ENCODE results near the gene HOXA11.

Gene HOXA11

GRCh38 chr7:27145165-27145913, 39.7 kb downstream of the HOXA11 start:
- Histone ChIP-seq H3K27ac (ENCODE audit: low read depth, low read length) (no peak overlapping the region), H3K4me1 (ENCODE audit: control insufficient read depth, insufficient read depth, low read length) (peaks cover 19% of the 10 kb centered on the region; the same call in 1 of the 2 replicates), H3K9ac (ENCODE audit: low read length) (peak overlapping the region; percentile 32), H3K27me3 (ENCODE audit: control insufficient read depth, insufficient read depth, low read length) (peaks cover 100% of the 10 kb centered on the region), H3K36me3 (ENCODE audit: control insufficient read depth, insufficient read depth, low read length) (no peaks in the 10 kb centered on the region), H3K9me3 (ENCODE audit: control insufficient read depth, insufficient read depth, low read depth, low read length) (no peaks in the 10 kb centered on the region), H3K4me3 (ENCODE audit: low read depth, low read length) (no peak overlapping the region)

GRCh38 chr7:27144781-27145164, 40.3 kb downstream of the HOXA11 start:
- Histone ChIP-seq H3K4me3 (ENCODE audit: low read depth, low read length) (peak overlapping the region; percentile 32; the same call in 1 of the 2 replicates), H3K27ac (ENCODE audit: low read depth, low read length) (no peak overlapping the region), H3K27me3 (ENCODE audit: control insufficient read depth, insufficient read depth, low read length) (peaks cover 100% of the 10 kb centered on the region), H3K9ac (ENCODE audit: low read length) (peak overlapping the region; percentile 32), H3K36me3 (ENCODE audit: control insufficient read depth, insufficient read depth, low read length) (no peaks in the 10 kb centered on the region), H3K9me3 (ENCODE audit: control insufficient read depth, insufficient read depth, low read depth, low read length) (no peaks in the 10 kb centered on the region), H3K4me1 (ENCODE audit: control insufficient read depth, insufficient read depth, low read length) (peaks cover 22% of the 10 kb centered on the region; the same call in 1 of the 2 replicates)

GRCh38 chr7:27143950-27144780, 40.9 kb downstream of the HOXA11 start:
- no peak overlapping the region for H3K27ac ChIP-seq (ENCODE audit: low read depth, low read length)
- peaks cover 24% of the 10 kb centered on the region; the same call in 1 of the 2 replicates for H3K4me1 ChIP-seq (ENCODE audit: control insufficient read depth, insufficient read depth, low read length)
- H3K9me3 ChIP-seq (ENCODE audit: control insufficient read depth, insufficient read depth, low read depth, low read length), result no peaks in the 10 kb centered on the region
- H3K27me3 ChIP-seq (ENCODE audit: control insufficient read depth, insufficient read depth, low read length), result peaks cover 100% of the 10 kb centered on the region
- H3K36me3 ChIP-seq (ENCODE audit: control insufficient read depth, insufficient read depth, low read length), result no peaks in the 10 kb centered on the region
- peak overlapping the region; percentile 32; the same call in 1 of the 2 replicates for H3K4me3 ChIP-seq (ENCODE audit: low read depth, low read length)
- H3K9ac ChIP-seq (ENCODE audit: low read length), result peak overlapping the region; percentile 32

GRCh38 chr7:27143023-27143949, 41.7 kb downstream of the HOXA11 start, which contains the start of gene HOXA5:
HOXA5 (minus strand) TSS chr7:27143681; CDS start chr7:27143607, 74 bp downstream.
- Histone ChIP-seq H3K4me1 (ENCODE audit: control insufficient read depth, insufficient read depth, low read length) (peaks cover 24% of the 10 kb centered on the region; the same call in 1 of the 2 replicates), H3K27ac (ENCODE audit: low read depth, low read length) (no peak within 1 kb of the TSS; the same call in 1 of the 2 replicates), H3K9ac (ENCODE audit: low read length) (peak within 1 kb of the TSS; percentile 78), H3K4me3 (ENCODE audit: low read depth, low read length) (peak within 1 kb of the TSS; percentile 70), H3K36me3 (ENCODE audit: control insufficient read depth, insufficient read depth, low read length) (no peaks in the 10 kb centered on the region), H3K9me3 (ENCODE audit: control insufficient read depth, insufficient read depth, low read depth, low read length) (no peaks in the 10 kb centered on the region), H3K27me3 (ENCODE audit: control insufficient read depth, insufficient read depth, low read length) (peaks cover 100% of the 10 kb centered on the region)

- Histone ChIP-seq H3K27ac (ENCODE audit: low read depth, low read length) (no peak overlapping the region; the same call in 1 of the 2 replicates), H3K9me3 (ENCODE audit: control insufficient read depth, insufficient read depth, low read depth, low read length) (no peaks in the 10 kb centered on the region), H3K9ac (ENCODE audit: low read length) (peak overlapping the region; percentile 78), H3K27me3 (ENCODE audit: control insufficient read depth, insufficient read depth, low read length) (peaks cover 100% of the 10 kb centered on the region), H3K4me1 (ENCODE audit: control insufficient read depth, insufficient read depth, low read length) (peaks cover 20% of the 10 kb centered on the region; the same call in 1 of the 2 replicates), H3K4me3 (ENCODE audit: low read depth, low read length) (peak overlapping the region; percentile 70), H3K36me3 (ENCODE audit: control insufficient read depth, insufficient read depth, low read length) (no peaks in the 10 kb centered on the region)
These were observed 42.4 kb downstream of the HOXA11 start for GRCh38 chr7:27142580-27143022.

- H3K9me3 ChIP-seq (ENCODE audit: control insufficient read depth, insufficient read depth, low read depth, low read length), result no peaks in the 10 kb centered on the region
- H3K27me3 ChIP-seq (ENCODE audit: control insufficient read depth, insufficient read depth, low read length), result peaks cover 100% of the 10 kb centered on the region
- peak overlapping the region; percentile 70 for H3K4me3 ChIP-seq (ENCODE audit: low read depth, low read length)
- H3K4me1 ChIP-seq (ENCODE audit: control insufficient read depth, insufficient read depth, low read length), result peaks cover 14% of the 10 kb centered on the region; the same call in 1 of the 2 replicates
- no peaks in the 10 kb centered on the region for H3K36me3 ChIP-seq (ENCODE audit: control insufficient read depth, insufficient read depth, low read length)
- no peak overlapping the region; the same call in 1 of the 2 replicates for H3K27ac ChIP-seq (ENCODE audit: low read depth, low read length)
- peak overlapping the region; percentile 78 for H3K9ac ChIP-seq (ENCODE audit: low read length)
These were observed 43.0 kb downstream of the HOXA11 start for GRCh38 chr7:27141923-27142579.

GRCh38 chr7:27141137-27141922, 43.7 kb downstream of the HOXA11 start:
- Histone ChIP-seq H3K9me3 (ENCODE audit: control insufficient read depth, insufficient read depth, low read depth, low read length) (no peaks in the 10 kb centered on the region), H3K9ac (ENCODE audit: low read length) (peak overlapping the region; percentile 78), H3K36me3 (ENCODE audit: control insufficient read depth, insufficient read depth, low read length) (no peaks in the 10 kb centered on the region), H3K4me1 (ENCODE audit: control insufficient read depth, insufficient read depth, low read length) (peaks cover 14% of the 10 kb centered on the region; the same call in 1 of the 2 replicates), H3K4me3 (ENCODE audit: low read depth, low read length) (peak overlapping the region; percentile 70), H3K27me3 (ENCODE audit: control insufficient read depth, insufficient read depth, low read length) (peaks cover 100% of the 10 kb centered on the region), H3K27ac (ENCODE audit: low read depth, low read length) (no peak overlapping the region; the same call in 1 of the 2 replicates)

GRCh38 chr7:27140126-27140857, 44.7 kb downstream of the HOXA11 start:
- Histone ChIP-seq H3K27me3 (ENCODE audit: control insufficient read depth, insufficient read depth, low read length) (peaks cover 100% of the 10 kb centered on the region), H3K9ac (ENCODE audit: low read length) (peak overlapping the region; percentile 85), H3K4me3 (ENCODE audit: low read depth, low read length) (peak overlapping the region; percentile 48; the same call in 1 of the 2 replicates), H3K36me3 (ENCODE audit: control insufficient read depth, insufficient read depth, low read length) (no peaks in the 10 kb centered on the region), H3K27ac (ENCODE audit: low read depth, low read length) (no peak overlapping the region; the same call in 1 of the 2 replicates), H3K4me1 (ENCODE audit: control insufficient read depth, insufficient read depth, low read length) (peaks cover 14% of the 10 kb centered on the region; the same call in 1 of the 2 replicates), H3K9me3 (ENCODE audit: control insufficient read depth, insufficient read depth, low read depth, low read length) (no peaks in the 10 kb centered on the region)

Data from HUES6 (cell line).